H9 (cell line): Measurements from ENCODE around the gene SCRN1. TPM values are rescaled to one million over a fixed set of nuclear protein-coding genes. Genes with fewer than 3 reads are reported as not detected.
A peak's percentile ranks its signal among the peaks of the same experiment; 100 is the strongest.

ENCODE experiments used
- DNase-seq: peaks from one replicate; pipeline ENCODE4 v3.0.0-alpha.2; 2017
- H2AFZ ChIP-seq: one replicate; pipeline ENCODE4 v1.6.1; 2013; ENCODE audit warnings: mild to moderate bottlenecking, low read length, control low read depth, moderate library complexity
- H2AK5ac ChIP-seq: 2 replicates; pipeline ENCODE4 v1.6.1; 2013; ENCODE audit warnings: low read length, control low read depth, mixed read lengths; ENCODE audit not compliant: insufficient read length
- H2BK120ac ChIP-seq: one replicate; pipeline ENCODE4 v1.6.1; 2013; ENCODE audit warnings: low read depth, mild to moderate bottlenecking, low read length, control low read depth, inconsistent platforms; ENCODE audit not compliant: poor library complexity, severe bottlenecking
- H2BK12ac ChIP-seq: 2 replicates; pipeline ENCODE4 v1.6.1; 2013; ENCODE audit warnings: low read length, control low read depth, mixed read lengths, low read depth; ENCODE audit not compliant: insufficient read length
- H2BK15ac ChIP-seq: 2 replicates; pipeline ENCODE4 v1.6.1; 2013; ENCODE audit warnings: low read depth, low read length, control low read depth
- H2BK20ac ChIP-seq: one replicate; pipeline ENCODE4 v1.6.1; 2013; ENCODE audit warnings: low read depth, mild to moderate bottlenecking, low read length, control low read depth, inconsistent platforms; ENCODE audit not compliant: poor library complexity, severe bottlenecking
- H2BK5ac ChIP-seq: 2 replicates; pipeline ENCODE4 v1.6.1; 2013; ENCODE audit warnings: low read length, control low read depth, mixed read lengths; ENCODE audit not compliant: insufficient read length
- H3K14ac ChIP-seq: 2 replicates; pipeline ENCODE4 v1.6.1; 2013; ENCODE audit warnings: low read length, control low read depth; ENCODE audit not compliant: insufficient read depth
- H3K18ac ChIP-seq: 2 replicates; pipeline ENCODE4 v1.6.1; 2013; ENCODE audit warnings: low read depth, mild to moderate bottlenecking, mixed read lengths, low read length, control low read depth; ENCODE audit not compliant: insufficient read length
- H3K23ac ChIP-seq: 2 replicates; pipeline ENCODE4 v1.6.1; 2013; ENCODE audit warnings: low read length, control low read depth, mixed read lengths, low read depth; ENCODE audit not compliant: insufficient read length
- H3K23me2 ChIP-seq: 2 replicates; pipeline ENCODE4 v1.6.1; 2013; ENCODE audit warnings: low read depth, mild to moderate bottlenecking, mixed read lengths, low read length, control low read depth; ENCODE audit not compliant: insufficient read length, poor library complexity, severe bottlenecking
- H3K27ac ChIP-seq: 2 replicates; pipeline ENCODE4 v1.5.1; 2013; ENCODE audit warnings: low read length, control low read depth, mixed read lengths, low read depth; ENCODE audit not compliant: insufficient read length
- H3K27me3 ChIP-seq: 2 replicates; pipeline ENCODE4 v1.6.1; 2013; ENCODE audit warnings: low read length, control low read depth, inconsistent platforms; ENCODE audit not compliant: insufficient read depth
- H3K4ac ChIP-seq: 2 replicates; pipeline ENCODE4 v1.6.1; 2013; ENCODE audit warnings: low read depth, mild to moderate bottlenecking, control low read depth, inconsistent platforms, low read length, moderate library complexity
- H3K4me1 ChIP-seq: 2 replicates; pipeline ENCODE4 v1.6.1; 2013; ENCODE audit warnings: low read length, control low read depth, inconsistent platforms; ENCODE audit not compliant: insufficient read depth
- H3K4me2 ChIP-seq: 2 replicates; pipeline ENCODE4 v1.6.1; 2013; ENCODE audit warnings: low read length, control low read depth, mixed read lengths; ENCODE audit not compliant: insufficient read length, insufficient read depth
- H3K56ac ChIP-seq: 2 replicates; pipeline ENCODE4 v1.6.1; 2013; ENCODE audit warnings: low read depth, mild to moderate bottlenecking, mixed read lengths, low read length, control low read depth; ENCODE audit not compliant: insufficient read length
- H3K79me1 ChIP-seq: 2 replicates; pipeline ENCODE4 v1.6.1; 2013; ENCODE audit warnings: low read depth, mild to moderate bottlenecking, moderate library complexity, low read length, control low read depth, inconsistent platforms; ENCODE audit not compliant: insufficient read depth, poor library complexity, severe bottlenecking
- H3K79me2 ChIP-seq: 2 replicates; pipeline ENCODE4 v1.6.1; 2013; ENCODE audit warnings: low read length, control low read depth, inconsistent platforms; ENCODE audit not compliant: insufficient read depth
- H3K9ac ChIP-seq: 2 replicates; pipeline ENCODE4 v1.6.1; 2013; ENCODE audit warnings: low read length, control low read depth, mixed read lengths; ENCODE audit not compliant: insufficient read length; ENCODE audit errors: extremely low read depth
- H3K9me3 ChIP-seq: one replicate; pipeline ENCODE4 v1.6.1; 2013; ENCODE audit warnings: low read depth, low read length, inconsistent platforms; ENCODE audit not compliant: control insufficient read depth
- H3T11ph ChIP-seq: one replicate; pipeline ENCODE4 v1.6.1; 2013; ENCODE audit warnings: mild to moderate bottlenecking, low read length, control low read depth, inconsistent platforms
- H4K20me1 ChIP-seq: one replicate; pipeline ENCODE4 v1.6.1; 2013; ENCODE audit not compliant: control insufficient read depth, insufficient read length, insufficient read depth
- H4K5ac ChIP-seq: 2 replicates; pipeline ENCODE4 v1.6.1; 2013; ENCODE audit warnings: low read depth, mild to moderate bottlenecking, mixed read lengths, low read length, control low read depth; ENCODE audit not compliant: insufficient read length
- H4K8ac ChIP-seq: replicated peaks from 2 replicates; pipeline ENCODE4 v1.6.1; 2013; ENCODE audit warnings: low read length, control low read depth, mixed read lengths, low read depth; ENCODE audit not compliant: insufficient read length
- H4K91ac ChIP-seq: 2 replicates; pipeline ENCODE4 v1.6.1; 2013; ENCODE audit warnings: low read depth, mild to moderate bottlenecking, moderate library complexity, mixed read lengths, low read length, control low read depth; ENCODE audit not compliant: insufficient read length
- H3K27ac Mint-ChIP-seq, 3 experiments: 2 replicates in 2 of 3; 3 replicates in 1 of 3; pipeline ENCODE4 v1.8.0; 2020 to 2021; ENCODE audit warnings: mixed read lengths in 3 of 3, mild to moderate bottlenecking in 1 of 3, moderate library complexity in 1 of 3
- H3K27me3 Mint-ChIP-seq: 2 replicates; pipeline ENCODE4 v1.8.0; 2021; ENCODE audit warnings: low read depth, mild to moderate bottlenecking, moderate library complexity, mixed read lengths
- H3K36me3 Mint-ChIP-seq, 3 experiments: 2 replicates in 2 of 3; 3 replicates in 1 of 3; pipeline ENCODE4 v1.8.0; 2020 to 2021; ENCODE audit warnings: low read depth in 3 of 3, mixed read lengths in 3 of 3; ENCODE audit not compliant: insufficient read depth in 1 of 3
- H3K4me1 Mint-ChIP-seq, 2 experiments: 2 replicates each; pipeline ENCODE4 v1.8.0; 2020; ENCODE audit warnings: mixed read lengths in 2 of 2
- H3K4me3 Mint-ChIP-seq, 2 experiments: 2 replicates in 1 of 2; 3 replicates in 1 of 2; pipeline ENCODE4 v1.8.0; 2020 to 2021; ENCODE audit warnings: mild to moderate bottlenecking in 2 of 2, mixed read lengths in 2 of 2, moderate library complexity in 1 of 2
- H3K9me3 Mint-ChIP-seq, 2 experiments: 2 replicates in 1 of 2; 3 replicates in 1 of 2; pipeline ENCODE4 v1.8.0; 2020; ENCODE audit warnings: mild to moderate bottlenecking in 2 of 2, mixed read lengths in 2 of 2, moderate library complexity in 1 of 2
- CTCF ChIP-seq: fragments of 200-600 bp; sonication (generic); conservative IDR thresholded peaks from 3 replicates; pipeline ENCODE4 v1.8.0; 2021; ENCODE audit warnings: antibody characterized with exemption, mild to moderate bottlenecking
- WGBS: extraction: QIAGEN DNeasy Blood & Tissue Kit; methylation state at CpG from one replicate; pipeline ENCODE4 v1.1.7; 2013; ENCODE audit warnings: missing lambda C conversion rate, low lambda C conversion rate, mixed read lengths; ENCODE audit not compliant: insufficient read length; ENCODE audit errors: extremely low coverage; 5-methylcytosine and 5-hydroxymethylcytosine counted together
- total RNA-seq: library from RNA; stranded (reverse); gene quantifications from 2 replicates; pipeline ENCODE4 v1.2.1, GENCODE V29; 2021

The SCRN1 gene
- total RNA-seq, 1 experiment from 2014 or later, result 101 TPM

- no peak overlapping the region for H3K9ac ChIP-seq
- no peak overlapping the region for H2BK15ac ChIP-seq
- H3K4me3 Mint-ChIP-seq, result no peak overlapping the region
- no CpG with 5 or more reads among the region's 1 CpG for WGBS
- no peaks in the 10 kb centered on the region for H3K23me2 ChIP-seq
- H2AK5ac ChIP-seq, result no peak overlapping the region
- H2AFZ ChIP-seq, result no peak overlapping the region
- peaks cover 9% of the 10 kb centered on the region for H3K9me3 ChIP-seq
- H3K27ac ChIP-seq, result no peak overlapping the region
- H3K4me1 ChIP-seq, result no peaks in the 10 kb centered on the region
- no peak for TF ChIP-seq CTCF
- no peak overlapping the region for H3K23ac ChIP-seq
- H4K20me1 ChIP-seq, result no peaks in the 10 kb centered on the region
- no peak overlapping the region for H2BK120ac ChIP-seq
- H4K5ac ChIP-seq, result no peak overlapping the region
- H3T11ph ChIP-seq, result no peak overlapping the region
- no peak overlapping the region for H3K14ac ChIP-seq
- peaks cover 15 to 25% of the 10 kb centered on the region in 2 experiments for H3K9me3 Mint-ChIP-seq
- H3K4ac ChIP-seq, result no peak overlapping the region
- H3K27me3 Mint-ChIP-seq, result no peaks in the 10 kb centered on the region
- H3K36me3 Mint-ChIP-seq, result peaks cover 39 to 60% (median 45%) of the 10 kb centered on the region in 3 experiments
- no peak overlapping the region for H3K18ac ChIP-seq
- H3K4me2 ChIP-seq, result no peak overlapping the region
- no peak overlapping the region for H4K8ac ChIP-seq
- no peaks in the 10 kb centered on the region for H3K79me2 ChIP-seq
- H4K91ac ChIP-seq, result no peak overlapping the region
- H3K4me1 Mint-ChIP-seq, result no peaks in the 10 kb centered on the region
- H2BK12ac ChIP-seq, result no peak overlapping the region
- no peak overlapping the region for H3K56ac ChIP-seq
- H3K79me1 ChIP-seq, result no peaks in the 10 kb centered on the region
- H3K27me3 ChIP-seq, result no peaks in the 10 kb centered on the region
- H2BK20ac ChIP-seq, result no peak overlapping the region
- no peak overlapping the region for H2BK5ac ChIP-seq
- no peak for DNase-seq
- H3K27ac Mint-ChIP-seq, result 0 out of 7 replicates have a peak overlapping the region, but pooled peaks of 1 of the 3 experiments have one; percentile 36
These were observed 88.9 kb downstream of the SCRN1 start for GRCh38 chr7:29900745-29901144.
